ENCODE measurements around the gene BLNK. TPM values are rescaled to one million over a fixed set of nuclear protein-coding genes. Genes with fewer than 3 reads are reported as not detected.

BLNK gene
- total and polyA plus RNA-seq, 2 donors (not counting 1 experiment from before 2014, with no cell fraction given), result 153 to 205 TPM

GRCh38 chr10:96287392-96288105, 16.2 kb upstream of the BLNK start:
- WGBS (ENCODE audit: insufficient coverage), result 0% methylated on average over 3 of the region's 6 CpGs
- CTCF ChIA-PET, result interaction anchor here (1.2 to 6.0 kb wide), 11 partner anchors 14 to 62 kb away, joined by 3 to 103 read pairs (median 4); partner anchors contain the start of gene BLNK
- ATAC-seq (ENCODE audit: low read depth), result peak; percentile 76

More at GRCh38 chr10:96287392-96288105, 16.2 kb upstream of the BLNK start:
- Histone ChIP-seq H3K4me2 (replicated peaks; ENCODE audit: low read depth, low read length, poor library complexity, severe bottlenecking) (peak overlapping the region; percentile 79), H3K79me2 (ENCODE audit: control insufficient read depth, insufficient read depth, low read length) (peaks cover 71% of the 10 kb centered on the region), H3K27me3 (replicated peaks in 1 of 4; ENCODE audit: control extremely low read depth in 1 of 4, control insufficient read depth in 3 of 4, insufficient read depth in 4 of 4, low read length in 3 of 4) (no peaks in the 10 kb centered on the region), H3K9ac (ENCODE audit: low read length) (peak overlapping the region; percentile 60), H3K4me1 (ENCODE audit: control insufficient read depth in 2 of 2, insufficient read depth in 2 of 2, low read length in 2 of 2) (peaks cover 63 to 64% of the 10 kb centered on the region in 2 donors), H3K36me3 (replicated peaks in 1 of 2; ENCODE audit: control extremely low read depth in 1 of 2, control insufficient read depth in 1 of 2, extremely low read depth in 1 of 2, insufficient read depth in 2 of 2, low read length in 1 of 2) (no peaks in the 10 kb centered on the region), H3K9me3 (ENCODE audit: control extremely low read depth in 1 of 3, control insufficient read depth in 2 of 3, insufficient read depth in 1 of 3, low read length in 2 of 3) (no peaks in the 10 kb centered on the region), H3K4me3 (ENCODE audit: control extremely low read depth in 1 of 5, extremely low read depth in 1 of 5, insufficient read depth in 1 of 5, low read depth in 2 of 5, low read length in 4 of 5) (peak overlapping the region; percentile 42 to 77 (median 67)), H2AFZ (ENCODE audit: insufficient read depth, low read depth, low read length, poor library complexity, severe bottlenecking) (peak overlapping the region; percentile 33), H4K20me1 (ENCODE audit: control insufficient read depth, insufficient read depth, low read length, poor library complexity, severe bottlenecking) (no peaks in the 10 kb centered on the region), H3K27ac (ENCODE audit: low read length in 2 of 2) (peak overlapping the region; percentile 86)
- Mint-ChIP-seq H3K9me3 (ENCODE audit: insufficient read depth) (no peaks in the 10 kb centered on the region), H3K27ac (peak overlapping the region; percentile 92), H3K4me1 (peaks cover 76% of the 10 kb centered on the region), H3K4me3 (peak overlapping the region; percentile 84), H3K27me3 (no peaks in the 10 kb centered on the region)
- intact Hi-C loops (cut with micrococcal nuclease), result loop anchor here (1.0 to 10.0 kb wide), 5 partner anchors 14 to 457 kb away; partner anchors contain the start of gene ZNF518A
- DNase-seq, result peak; percentile 83
- POLR2A ChIA-PET, result interaction anchor here (0.8 to 4.8 kb wide), 9 partner anchors 11 to 198 kb away, joined by 3 to 48 read pairs (median 4); partner anchors contain the start of gene BLNK
- TF ChIP-seq EZH2 (IDR thresholded peaks at IDR 0.05; ENCODE audit: borderline replicate concordance, insufficient read depth, low read depth, low read length, poor library complexity, severe bottlenecking) (no peak), CTCF (IDR thresholded peaks at IDR 0.05) (no peak)

All from B cell (primary cell).